ENCODE results near the gene KLHDC4. TPM values are rescaled to one million over a fixed set of nuclear protein-coding genes. Genes with fewer than 3 reads are reported as not detected.

KLHDC4 gene
- total and polyA plus RNA-seq, 2 of the 4 experiments (the other 2 are of a cell fraction) = 13.6 to 19.0 TPM

DNA sequence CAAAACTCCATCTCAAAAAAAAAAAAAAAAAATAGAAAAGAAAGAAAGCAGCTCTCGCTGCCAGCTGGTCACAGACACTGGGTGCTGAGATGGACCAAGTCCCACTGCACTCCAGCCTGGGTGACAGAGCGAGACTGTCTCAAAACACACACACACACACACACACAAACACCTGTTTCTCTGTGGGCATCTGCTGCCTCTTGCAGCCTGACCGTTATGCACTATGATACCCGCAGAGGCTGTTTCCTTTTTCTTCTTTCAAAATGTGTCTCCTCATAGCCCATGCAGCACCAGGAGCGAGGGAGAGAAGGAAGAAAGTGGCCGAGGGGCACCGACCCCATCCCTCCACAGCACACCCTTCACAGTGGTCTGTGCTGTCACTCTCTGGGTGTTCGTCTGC lies 36.9 kb upstream of the KLHDC4 start:
- H2BK15ac ChIP-seq (ENCODE audit: low read depth, low read length) = no peak overlapping the region
- intact Hi-C loops (cut with micrococcal nuclease) = no loop called here
- H3K56ac ChIP-seq (ENCODE audit: extremely low read depth, insufficient read depth, low read length) = no peak overlapping the region
- no CpG with 5 or more reads among the region's 8 CpGs for WGBS, 2 experiments (ENCODE audit: extremely low coverage in 2 of 2, insufficient read length in 1 of 2)
- no peak overlapping the region for H3K4me3 ChIP-seq (ENCODE audit: insufficient read depth, low read depth, low read length)
- H4K8ac ChIP-seq (ENCODE audit: low read depth in 2 of 2, low read length in 2 of 2) = no peak overlapping the region
- 0 out of 2 replicates have a peak overlapping the region, but pooled peaks have one; percentile 20 for H2AK5ac ChIP-seq (ENCODE audit: low read depth, low read length)
- no peak overlapping the region for H2BK20ac ChIP-seq (ENCODE audit: low read depth, low read length)
- dilution Hi-C loops (cut with HindIII; ENCODE audit: low sequenced_read_pairs, unreplicated experiment) = no loop called here
- H3K9me1 ChIP-seq (ENCODE audit: insufficient read depth, low read length) = peaks cover 14% of the 10 kb centered on the region
- no peak overlapping the region for H3K18ac ChIP-seq (ENCODE audit: low read depth, low read length)
- no peak overlapping the region for H2BK5ac ChIP-seq (ENCODE audit: low read depth, low read length, poor library complexity, severe bottlenecking)
- ATAC-seq (ENCODE audit: low read depth) (no peak), DNase-seq (no peak)
- H4K20me1 ChIP-seq (ENCODE audit: insufficient read depth, low read length) = no peaks in the 10 kb centered on the region
- no peak overlapping the region for H3K9ac ChIP-seq (ENCODE audit: low read depth, low read length)
- H2AK9ac ChIP-seq (replicated peaks; ENCODE audit: low read depth, low read length, poor library complexity) = no peak overlapping the region
- H3K27me3 ChIP-seq (ENCODE audit: control insufficient read depth, insufficient read depth, low read length) = peaks cover 2% of the 10 kb centered on the region; the same call in 1 of the 2 replicates
- no peak overlapping the region for H4K91ac ChIP-seq (ENCODE audit: insufficient read depth, low read depth, low read length)
- POLR2A ChIA-PET (ENCODE audit: unreplicated experiment) = no interaction called here
- H3K4me1 ChIP-seq (ENCODE audit: control insufficient read depth, insufficient read depth, low read length) = peaks cover 15% of the 10 kb centered on the region
- H2BK120ac ChIP-seq (ENCODE audit: low read depth, low read length) = no peak overlapping the region
- no peaks in the 10 kb centered on the region for H3K36me3 ChIP-seq (ENCODE audit: control insufficient read depth, insufficient read depth, low read length)
- no peak overlapping the region for H3K27ac ChIP-seq (ENCODE audit: insufficient read depth, low read length)
- H2AFZ ChIP-seq (replicated peaks; ENCODE audit: low read length, poor library complexity) = no peak overlapping the region
- H3K9me3 ChIP-seq (ENCODE audit: control insufficient read depth, insufficient read depth, low read length) = peaks cover 7% of the 10 kb centered on the region; the same call in 1 of the 2 replicates
- H3K4ac ChIP-seq (ENCODE audit: low read depth, low read length) = no peak overlapping the region
- peaks cover 0 to 3% of the 10 kb centered on the region in 2 experiments; a peak in 1 of 4 replicates for H3K79me1 ChIP-seq (ENCODE audit: low read depth in 1 of 2, low read length in 2 of 2)
- H3K14ac ChIP-seq (replicated peaks; ENCODE audit: low read depth, low read length) = no peak overlapping the region
- no TSS peak for BruUV-seq (replicated peaks)
- no peak overlapping the region for H3K4me2 ChIP-seq (ENCODE audit: low read depth, low read length)
- CTCF ChIA-PET = no interaction called here
- no peak for TF ChIP-seq SMC3 (IDR thresholded peaks at IDR 0.05; ENCODE audit: low read depth, low read length)
- no peak for TF ChIP-seq NFE2L2 (IDR thresholded peaks at IDR 0.05; ENCODE audit: low read depth, low read length)
- TF ChIP-seq, protein P1, sequence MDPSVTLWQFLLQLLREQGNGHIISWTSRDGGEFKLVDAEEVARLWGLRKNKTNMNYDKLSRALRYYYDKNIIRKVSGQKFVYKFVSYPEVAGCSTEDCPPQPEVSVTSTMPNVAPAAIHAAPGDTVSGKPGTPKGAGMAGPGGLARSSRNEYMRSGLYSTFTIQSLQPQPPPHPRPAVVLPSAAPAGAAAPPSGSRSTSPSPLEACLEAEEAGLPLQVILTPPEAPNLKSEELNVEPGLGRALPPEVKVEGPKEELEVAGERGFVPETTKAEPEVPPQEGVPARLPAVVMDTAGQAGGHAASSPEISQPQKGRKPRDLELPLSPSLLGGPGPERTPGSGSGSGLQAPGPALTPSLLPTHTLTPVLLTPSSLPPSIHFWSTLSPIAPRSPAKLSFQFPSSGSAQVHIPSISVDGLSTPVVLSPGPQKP (IDR thresholded peaks at IDR 0.05; ENCODE audit: borderline replicate concordance, low read depth, low read length) = no peak
- no peak for TF ChIP-seq RCOR1 (IDR thresholded peaks at IDR 0.05; ENCODE audit: insufficient replicate concordance, low read length)
- TF ChIP-seq CHD1 (IDR thresholded peaks at IDR 0.05; ENCODE audit: low read depth, low read length) = no peak
- TF ChIP-seq, protein P2, sequence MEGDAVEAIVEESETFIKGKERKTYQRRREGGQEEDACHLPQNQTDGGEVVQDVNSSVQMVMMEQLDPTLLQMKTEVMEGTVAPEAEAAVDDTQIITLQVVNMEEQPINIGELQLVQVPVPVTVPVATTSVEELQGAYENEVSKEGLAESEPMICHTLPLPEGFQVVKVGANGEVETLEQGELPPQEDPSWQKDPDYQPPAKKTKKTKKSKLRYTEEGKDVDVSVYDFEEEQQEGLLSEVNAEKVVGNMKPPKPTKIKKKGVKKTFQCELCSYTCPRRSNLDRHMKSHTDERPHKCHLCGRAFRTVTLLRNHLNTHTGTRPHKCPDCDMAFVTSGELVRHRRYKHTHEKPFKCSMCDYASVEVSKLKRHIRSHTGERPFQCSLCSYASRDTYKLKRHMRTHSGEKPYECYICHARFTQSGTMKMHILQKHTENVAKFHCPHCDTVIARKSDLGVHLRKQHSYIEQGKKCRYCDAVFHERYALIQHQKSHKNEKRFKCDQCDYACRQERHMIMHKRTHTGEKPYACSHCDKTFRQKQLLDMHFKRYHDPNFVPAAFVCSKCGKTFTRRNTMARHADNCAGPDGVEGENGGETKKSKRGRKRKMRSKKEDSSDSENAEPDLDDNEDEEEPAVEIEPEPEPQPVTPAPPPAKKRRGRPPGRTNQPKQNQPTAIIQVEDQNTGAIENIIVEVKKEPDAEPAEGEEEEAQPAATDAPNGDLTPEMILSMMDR (conservative IDR thresholded peaks at IDR 0.05; ENCODE audit: low read depth, low read length) = no peak
- no peak for TF ChIP-seq FOS (IDR thresholded peaks at IDR 0.05; ENCODE audit: low read depth, low read length)
- TF ChIP-seq MAZ (IDR thresholded peaks at IDR 0.05; ENCODE audit: borderline replicate concordance, low read depth, low read length) = no peak
- TF ChIP-seq, protein P3, sequence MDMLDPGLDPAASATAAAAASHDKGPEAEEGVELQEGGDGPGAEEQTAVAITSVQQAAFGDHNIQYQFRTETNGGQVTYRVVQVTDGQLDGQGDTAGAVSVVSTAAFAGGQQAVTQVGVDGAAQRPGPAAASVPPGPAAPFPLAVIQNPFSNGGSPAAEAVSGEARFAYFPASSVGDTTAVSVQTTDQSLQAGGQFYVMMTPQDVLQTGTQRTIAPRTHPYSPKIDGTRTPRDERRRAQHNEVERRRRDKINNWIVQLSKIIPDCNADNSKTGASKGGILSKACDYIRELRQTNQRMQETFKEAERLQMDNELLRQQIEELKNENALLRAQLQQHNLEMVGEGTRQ (IDR thresholded peaks at IDR 0.05; ENCODE audit: low read depth, low read length) = no peak
- no peak for TF ChIP-seq MXI1 (IDR thresholded peaks at IDR 0.05; ENCODE audit: borderline replicate concordance, low read depth, low read length)
- no peak for TF ChIP-seq POLR2A (IDR thresholded peaks at IDR 0.05; ENCODE audit: low read depth, low read length)
- no peak for TF ChIP-seq MAFK (IDR thresholded peaks at IDR 0.05; ENCODE audit: low read depth, low read length)
- TF ChIP-seq RFX5 (IDR thresholded peaks at IDR 0.05; ENCODE audit: low read depth, low read length) = no peak
- TF ChIP-seq CEBPB (IDR thresholded peaks at IDR 0.05; ENCODE audit: low read depth, low read length) = no peak
- TF ChIP-seq BHLHE40 (IDR thresholded peaks at IDR 0.05; ENCODE audit: low read depth, low read length) = no peak
- no peak for TF ChIP-seq RAD21 (IDR thresholded peaks at IDR 0.05; ENCODE audit: low read length)
- H4K5ac ChIP-seq (ENCODE audit: low read depth, low read length) = no peak overlapping the region
- no peak overlapping the region for H3K23ac ChIP-seq (ENCODE audit: low read depth, low read length)
- in situ Hi-C loops (cut with MboI; ENCODE audit: low sequenced_read_pairs) = no loop called here

Measured in IMR-90 (cell line).